ENCODE data around the gene GBA3.

The GBA3 gene

GRCh38 chr4:22857411-22857810 lies 164.7 kb downstream of the GBA3 start:
- DNase-seq: no peak
- in situ Hi-C loops (cut with HindIII; ENCODE audit: low pct_ligation_motif_present, low pct_unique_long_range_greater_than_20kb, low sequenced_read_pairs): no loop called here

DNA sequence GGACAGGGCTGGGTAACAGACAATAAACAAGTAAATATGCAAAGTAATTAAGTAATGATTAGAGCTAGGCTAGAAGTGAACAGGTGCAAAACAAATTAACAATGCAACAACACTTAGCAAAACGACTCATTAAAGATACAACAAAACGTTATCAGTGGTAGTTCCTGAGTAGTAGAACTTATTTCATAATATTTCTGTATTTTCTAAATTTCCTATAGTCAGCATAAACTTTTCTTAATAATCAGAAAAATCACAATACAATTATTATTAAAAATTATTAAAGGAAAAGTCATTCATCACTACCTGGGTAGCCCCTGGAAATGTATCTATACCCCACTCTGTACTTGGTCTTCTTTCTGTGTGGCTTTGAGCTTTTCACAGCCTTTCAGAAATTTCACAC lies 166.6 kb downstream of the GBA3 start:
- DNase-seq: no peak
- in situ Hi-C loops (cut with HindIII; ENCODE audit: low pct_ligation_motif_present, low pct_unique_long_range_greater_than_20kb, low sequenced_read_pairs): no loop called here

Measured in ACHN (cell line).